Measurements from ENCODE around the gene MB21D2. TPM values are rescaled to one million over a fixed set of nuclear protein-coding genes. Genes with fewer than 3 reads are reported as not detected.

The MB21D2 gene
- total RNA-seq, 1 experiment from 2014 or later = 19.7 TPM

GRCh38 chr3:192831801-192832347 is 85.8 kb downstream of the MB21D2 start:
- CTCF ChIA-PET = interaction anchor here (1.6 kb wide), 1 partner anchor 19 kb away, joined by 5 read pairs; no protein-coding TSS in a partner anchor
- Mint-ChIP-seq H3K27me3 (ENCODE audit: low read depth) (no peaks in the 10 kb centered on the region), H3K27ac (no peak overlapping the region), H3K9me3 (peaks cover 12% of the 10 kb centered on the region), H3K4me1 (peaks cover 41% of the 10 kb centered on the region), H3K36me3 (peaks cover 10% of the 10 kb centered on the region; the same call in 1 of the 2 replicates), H3K4me3 (no peak overlapping the region)
- TF ChIP-seq SMAD3 (CRISPR knock-in tag; IDR thresholded peaks at IDR 0.05; ENCODE audit: borderline replicate concordance) (no peak), FOXK1 (CRISPR knock-in tag; IDR thresholded peaks at IDR 0.05) (no peak), CREM (CRISPR knock-in tag; IDR thresholded peaks at IDR 0.05) (no peak), FOXP1 (CRISPR knock-in tag; IDR thresholded peaks at IDR 0.05; ENCODE audit: borderline replicate concordance) (no peak), ZNF396 (CRISPR knock-in tag; IDR thresholded peaks at IDR 0.05; ENCODE audit: borderline replicate concordance) (no peak), STAT6 (CRISPR knock-in tag; conservative IDR thresholded peaks at IDR 0.05; ENCODE audit: low read depth) (no peak)
- TF ChIP-seq, protein P1, sequence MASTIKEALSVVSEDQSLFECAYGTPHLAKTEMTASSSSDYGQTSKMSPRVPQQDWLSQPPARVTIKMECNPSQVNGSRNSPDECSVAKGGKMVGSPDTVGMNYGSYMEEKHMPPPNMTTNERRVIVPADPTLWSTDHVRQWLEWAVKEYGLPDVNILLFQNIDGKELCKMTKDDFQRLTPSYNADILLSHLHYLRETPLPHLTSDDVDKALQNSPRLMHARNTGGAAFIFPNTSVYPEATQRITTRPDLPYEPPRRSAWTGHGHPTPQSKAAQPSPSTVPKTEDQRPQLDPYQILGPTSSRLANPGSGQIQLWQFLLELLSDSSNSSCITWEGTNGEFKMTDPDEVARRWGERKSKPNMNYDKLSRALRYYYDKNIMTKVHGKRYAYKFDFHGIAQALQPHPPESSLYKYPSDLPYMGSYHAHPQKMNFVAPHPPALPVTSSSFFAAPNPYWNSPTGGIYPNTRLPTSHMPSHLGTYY (CRISPR knock-in tag; IDR thresholded peaks at IDR 0.05) = no peak
- POLR2A ChIA-PET = no interaction called here
- DNase-seq (ENCODE audit: low spot score) (no peak), ATAC-seq (no peak)

DNA sequence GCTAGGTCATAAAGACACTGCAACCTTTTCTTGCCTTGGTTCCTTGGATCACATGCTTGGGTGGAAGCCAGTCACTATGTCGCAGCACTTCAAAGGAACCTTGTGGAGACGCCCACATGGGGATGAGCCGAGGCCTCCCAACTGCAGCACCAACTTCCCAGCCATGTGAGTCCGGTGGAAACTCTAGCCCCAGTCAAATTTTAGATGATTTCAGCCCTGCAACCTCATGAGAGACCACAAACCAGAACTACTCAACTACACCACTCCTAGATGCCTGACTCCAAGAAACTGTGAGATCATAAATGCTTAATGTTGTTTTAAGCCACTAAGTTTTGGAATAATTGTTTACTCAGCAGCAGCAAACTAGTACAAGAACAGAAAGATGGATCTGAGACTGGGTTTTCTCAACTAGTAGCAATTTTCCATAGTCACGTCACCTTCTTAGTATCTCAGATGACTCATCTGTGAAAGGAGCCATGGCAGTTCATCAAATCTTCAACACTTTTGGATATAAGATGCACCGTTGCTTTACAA is 86.5 kb downstream of the MB21D2 start:
- H3K9me3 Mint-ChIP-seq = peaks cover 12% of the 10 kb centered on the region
- TF ChIP-seq ZBTB21 (CRISPR knock-in tag; IDR thresholded peaks at IDR 0.05; ENCODE audit: borderline replicate concordance) (no peak), ZNF396 (CRISPR knock-in tag; IDR thresholded peaks at IDR 0.05; ENCODE audit: borderline replicate concordance) (no peak), CDX4 (CRISPR knock-in tag; IDR thresholded peaks at IDR 0.05; ENCODE audit: borderline replicate concordance) (no peak)
- TF ChIP-seq, protein P2, sequence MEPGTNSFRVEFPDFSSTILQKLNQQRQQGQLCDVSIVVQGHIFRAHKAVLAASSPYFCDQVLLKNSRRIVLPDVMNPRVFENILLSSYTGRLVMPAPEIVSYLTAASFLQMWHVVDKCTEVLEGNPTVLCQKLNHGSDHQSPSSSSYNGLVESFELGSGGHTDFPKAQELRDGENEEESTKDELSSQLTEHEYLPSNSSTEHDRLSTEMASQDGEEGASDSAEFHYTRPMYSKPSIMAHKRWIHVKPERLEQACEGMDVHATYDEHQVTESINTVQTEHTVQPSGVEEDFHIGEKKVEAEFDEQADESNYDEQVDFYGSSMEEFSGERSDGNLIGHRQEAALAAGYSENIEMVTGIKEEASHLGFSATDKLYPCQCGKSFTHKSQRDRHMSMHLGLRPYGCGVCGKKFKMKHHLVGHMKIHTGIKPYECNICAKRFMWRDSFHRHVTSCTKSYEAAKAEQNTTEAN (CRISPR knock-in tag; IDR thresholded peaks at IDR 0.05) = no peak
- H3K27me3 Mint-ChIP-seq (ENCODE audit: low read depth) = no peaks in the 10 kb centered on the region
- ChIA-PET POLR2A (no interaction called here), CTCF (interaction anchor here (1.6 kb wide), 1 partner anchor 18 kb away, joined by 5 read pairs; no protein-coding TSS in a partner anchor)
- no peak overlapping the region for H3K27ac Mint-ChIP-seq
- DNase-seq (ENCODE audit: low spot score) = no peak
- peaks cover 10% of the 10 kb centered on the region; the same call in 1 of the 2 replicates for H3K36me3 Mint-ChIP-seq
- peaks cover 42% of the 10 kb centered on the region for H3K4me1 Mint-ChIP-seq
- no peak for ATAC-seq
- H3K4me3 Mint-ChIP-seq = no peak overlapping the region

GRCh38 chr3:192830291-192831110 is 87.2 kb downstream of the MB21D2 start:
- no peak overlapping the region for H3K27ac Mint-ChIP-seq
- no peaks in the 10 kb centered on the region for H3K27me3 Mint-ChIP-seq (ENCODE audit: low read depth)
- no peak for DNase-seq (ENCODE audit: low spot score)
- H3K9me3 Mint-ChIP-seq = peaks cover 10% of the 10 kb centered on the region
- peaks cover 8% of the 10 kb centered on the region; the same call in 1 of the 2 replicates for H3K36me3 Mint-ChIP-seq
- ChIA-PET POLR2A (no interaction called here), CTCF (interaction anchor here (1.6 kb wide), 1 partner anchor 18 kb away, joined by 5 read pairs; no protein-coding TSS in a partner anchor)
- no peak for ATAC-seq
- peaks cover 45% of the 10 kb centered on the region for H3K4me1 Mint-ChIP-seq
- no peak overlapping the region for H3K4me3 Mint-ChIP-seq
- TF ChIP-seq HMGA2 (CRISPR knock-in tag; IDR thresholded peaks at IDR 0.05) (no peak), ZNF425 (CRISPR knock-in tag; conservative IDR thresholded peaks at IDR 0.05) (no peak), AR (CRISPR knock-in tag; IDR thresholded peaks at IDR 0.05) (no peak), ELF4 (CRISPR knock-in tag; IDR thresholded peaks at IDR 0.05; ENCODE audit: low read depth) (no peak), RORB (CRISPR knock-in tag; IDR thresholded peaks at IDR 0.05) (no peak), JAZF1 (CRISPR knock-in tag; IDR thresholded peaks at IDR 0.05) (no peak), NR2C2 (CRISPR knock-in tag; IDR thresholded peaks at IDR 0.05) (no peak), TP53 (CRISPR knock-in tag; IDR thresholded peaks at IDR 0.05) (no peak)

Measured in WTC11 (cell line).